Chondrocyte (in vitro differentiated cells): ENCODE measurements around the gene FAN1. TPM values are rescaled to one million over a fixed set of nuclear protein-coding genes. Genes with fewer than 3 reads are reported as not detected.

ENCODE experiments used
- DNase-seq: peaks from one replicate; pipeline ENCODE4 v3.0.0; 2021; ENCODE audit warnings: mixed read lengths, low spot score
- H3K27ac Mint-ChIP-seq: one replicate; pipeline ENCODE4 v1.8.0; 2021; ENCODE audit warnings: mild to moderate bottlenecking, moderate library complexity, mixed read lengths; ENCODE audit not compliant: unreplicated experiment
- H3K27me3 Mint-ChIP-seq: 2 replicates; pipeline ENCODE4 v1.8.0; 2021; ENCODE audit warnings: low read depth, mixed read lengths
- H3K36me3 Mint-ChIP-seq: 2 replicates; pipeline ENCODE4 v1.8.0; 2021; ENCODE audit warnings: low read depth, mixed read lengths
- H3K4me1 Mint-ChIP-seq: 2 replicates; pipeline ENCODE4 v1.8.0; 2021; ENCODE audit warnings: low read depth, mild to moderate bottlenecking, mixed read lengths
- H3K4me3 Mint-ChIP-seq: one replicate; pipeline ENCODE4 v1.8.0; 2021; ENCODE audit warnings: mild to moderate bottlenecking, moderate library complexity, mixed read lengths; ENCODE audit not compliant: unreplicated experiment
- H3K9me3 Mint-ChIP-seq: 2 replicates; pipeline ENCODE4 v1.8.0; 2021; ENCODE audit warnings: low read depth, mixed read lengths
- CTCF ChIP-seq: fragments of 200-600 bp; sonication (generic); IDR thresholded peaks from 2 replicates; pipeline ENCODE4 v1.5.0; 2021; ENCODE audit warnings: antibody characterized with exemption, mild to moderate bottlenecking, moderate library complexity
- long read RNA-seq: library from polyadenylated mRNA; stranded (forward); transcript quantifications from one replicate; pipeline ENCODE4 v2.0.0, GENCODE V29; 2021
- total RNA-seq: library from RNA; stranded (reverse); gene quantifications from 3 replicates; pipeline ENCODE4 v1.2.1, GENCODE V29; 2021

Gene FAN1
- total RNA-seq, result 13.5 to 27.5 TPM (median 16.3 TPM) in 3 replicates
- long read RNA-seq, full-length matches to known transcripts, result 24 of 63 reads
- long read RNA-seq, partial matches to known transcripts, result 7 of 63 reads
- long read RNA-seq, other reads (novel, unspliced or antisense), result 32 of 63 reads

DNA sequence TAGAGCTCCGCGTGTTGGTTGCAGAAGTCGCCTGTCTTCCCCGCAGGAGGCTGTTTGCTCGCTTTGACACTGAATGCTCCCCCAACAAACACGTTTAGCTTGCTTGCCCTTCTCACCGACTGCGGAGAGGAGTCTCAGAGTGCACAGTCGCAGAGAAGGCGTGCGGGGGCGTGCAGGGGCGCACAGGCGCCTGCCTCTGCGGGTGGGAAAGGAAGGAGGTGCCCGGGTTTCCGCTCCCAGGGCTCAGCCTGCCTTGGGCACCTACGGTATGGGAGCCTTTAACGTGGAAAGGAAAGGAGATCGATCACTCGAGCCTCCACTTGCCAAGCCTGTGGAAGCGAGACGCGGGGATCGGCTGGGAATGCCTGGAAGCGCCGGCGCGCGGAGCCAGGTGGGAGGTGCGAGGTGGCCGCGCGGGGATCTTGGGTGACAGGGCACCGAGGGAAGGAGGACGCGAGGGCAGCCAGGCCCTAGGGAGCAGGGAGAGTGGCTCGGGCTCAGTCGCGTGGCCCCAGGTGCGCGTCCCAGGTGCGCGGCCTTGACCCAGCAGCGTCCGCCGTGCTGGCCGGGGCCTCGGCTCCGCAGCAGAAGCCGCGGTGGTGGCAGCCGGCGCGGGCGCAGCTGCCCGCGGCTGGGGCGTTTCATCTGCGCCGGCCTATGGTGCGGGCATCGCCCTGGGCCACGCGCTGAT lies at the start of gene FAN1:
FAN1 (plus strand) TSS at position 419 of the 691 bp plus-strand sequence. CDS start 749 bp downstream, outside the sequence.
- no peak for DNase-seq
- H3K4me1 Mint-ChIP-seq, result peaks cover 31% of the 10 kb centered on the region
- H3K27me3 Mint-ChIP-seq, result no peaks in the 10 kb centered on the region
- peak within 1 kb of the TSS; percentile 93 for H3K4me3 Mint-ChIP-seq
- H3K9me3 Mint-ChIP-seq, result no peaks in the 10 kb centered on the region
- no peaks in the 10 kb centered on the region for H3K36me3 Mint-ChIP-seq
- peak within 1 kb of the TSS; percentile 81 for H3K27ac Mint-ChIP-seq
- peak; percentile 25 for TF ChIP-seq CTCF

DNA sequence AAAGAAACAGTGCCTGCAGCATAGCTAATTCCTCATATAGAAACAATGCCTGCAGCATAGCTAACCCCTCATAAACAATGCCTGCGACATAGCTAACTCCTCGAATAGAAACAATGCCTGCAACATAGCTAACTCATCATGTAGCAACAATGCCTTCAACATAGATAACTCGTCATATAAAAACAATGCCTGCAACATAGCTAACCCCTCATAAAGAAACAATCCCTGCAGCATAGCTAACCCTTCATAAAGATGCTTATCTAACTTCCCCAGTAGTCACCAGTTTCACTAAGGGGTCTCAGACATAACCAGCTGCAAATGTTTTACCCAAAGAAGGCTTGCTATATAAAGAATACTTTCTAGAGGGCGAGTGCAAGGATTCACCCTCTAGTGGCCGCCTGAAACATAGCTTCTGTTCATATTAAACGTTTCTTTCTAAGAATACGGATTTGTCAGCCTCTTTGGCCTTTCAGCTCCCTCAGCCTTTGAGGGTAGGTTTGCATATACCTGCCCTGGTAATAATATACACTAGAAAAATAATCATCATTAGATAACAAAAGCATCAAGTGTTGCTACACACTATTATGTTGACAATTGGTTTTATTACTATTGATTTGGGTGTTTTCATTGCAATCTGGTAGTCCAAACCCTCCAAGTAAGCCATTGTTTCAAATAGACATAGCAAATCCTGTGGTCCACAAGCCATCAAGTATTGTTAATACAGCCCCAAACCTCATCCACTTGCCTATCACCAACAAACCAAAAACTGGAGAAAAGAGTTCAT lies 44.4 kb upstream of the FAN1 start:
- Mint-ChIP-seq H3K27me3 (peaks cover 2% of the 10 kb centered on the region), H3K36me3 (peaks cover 2% of the 10 kb centered on the region), H3K9me3 (no peaks in the 10 kb centered on the region), H3K4me1 (no peaks in the 10 kb centered on the region), H3K27ac (no peak overlapping the region), H3K4me3 (no peak overlapping the region)
- peak; percentile 84 for TF ChIP-seq CTCF
- DNase-seq, result no peak

GRCh38 chr15:30865257-30865656 lies 38.5 kb upstream of the FAN1 start:
- no peaks in the 10 kb centered on the region for H3K27me3 Mint-ChIP-seq
- no peaks in the 10 kb centered on the region for H3K36me3 Mint-ChIP-seq
- no peak overlapping the region for H3K27ac Mint-ChIP-seq

GRCh38 chr15:30870681-30871080 lies 33.0 kb upstream of the FAN1 start:
- TF ChIP-seq CTCF, result no peak
- no peak overlapping the region for H3K4me3 Mint-ChIP-seq
- no peak for DNase-seq
- H3K9me3 Mint-ChIP-seq, result no peaks in the 10 kb centered on the region
- no peaks in the 10 kb centered on the region for H3K4me1 Mint-ChIP-seq
- H3K27ac Mint-ChIP-seq, result no peak overlapping the region
- no peaks in the 10 kb centered on the region for H3K36me3 Mint-ChIP-seq
- no peaks in the 10 kb centered on the region for H3K27me3 Mint-ChIP-seq

More at GRCh38 chr15:30865257-30865656, 38.5 kb upstream of the FAN1 start:
- Mint-ChIP-seq H3K4me3 (no peak overlapping the region), H3K4me1 (no peaks in the 10 kb centered on the region), H3K9me3 (no peaks in the 10 kb centered on the region)
- no peak for DNase-seq
- no peak for TF ChIP-seq CTCF

DNA sequence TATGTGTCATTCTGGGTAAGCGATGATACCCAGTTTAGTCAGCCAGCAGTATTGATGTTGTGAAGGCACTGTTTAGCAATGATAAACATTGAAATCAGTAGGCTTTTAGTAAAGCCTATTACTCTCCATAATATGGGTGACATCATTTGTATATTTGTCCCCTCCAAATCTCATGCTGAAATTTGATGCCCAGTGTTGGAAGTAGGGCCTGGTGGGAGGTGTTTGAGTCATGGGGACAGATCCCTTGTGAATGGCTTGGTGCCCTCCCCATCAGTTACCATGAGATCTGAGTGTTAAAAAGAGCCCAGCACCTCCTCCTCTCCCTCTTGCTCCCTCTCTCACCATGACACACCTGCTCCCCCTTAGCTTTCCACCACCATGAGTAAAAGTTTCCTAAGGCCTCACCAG lies 31.4 kb upstream of the FAN1 start:
- Mint-ChIP-seq H3K27ac (no peak overlapping the region), H3K9me3 (no peaks in the 10 kb centered on the region), H3K27me3 (no peaks in the 10 kb centered on the region), H3K36me3 (no peaks in the 10 kb centered on the region), H3K4me3 (no peak overlapping the region), H3K4me1 (no peaks in the 10 kb centered on the region)
- DNase-seq, result no peak
- TF ChIP-seq CTCF, result no peak
